ENCODE results near the gene ASXL1.

GRCh38 chr20:32442630-32443373, 84.7 kb downstream of the ASXL1 start:
- TF ChIP-seq CTCF (IDR thresholded peaks at IDR 0.05) (no peak), RAD21 (IDR thresholded peaks at IDR 0.05; ENCODE audit: low read length) (no peak), RFX5 (IDR thresholded peaks at IDR 0.05; ENCODE audit: low read length) (no peak), FOSL2 (IDR thresholded peaks at IDR 0.05; ENCODE audit: borderline replicate concordance, low read depth) (no peak), POLR2AphosphoS5 (IDR thresholded peaks at IDR 0.05; ENCODE audit: low read depth, low read length) (no peak), YY1 (IDR thresholded peaks at IDR 0.05; ENCODE audit: low read depth) (no peak), JUND (IDR thresholded peaks at IDR 0.05) (no peak), MAX (IDR thresholded peaks at IDR 0.05; ENCODE audit: low read depth) (no peak), GABPA (IDR thresholded peaks at IDR 0.05; ENCODE audit: low read depth) (no peak), EZH2phosphoT487 (IDR thresholded peaks at IDR 0.05; ENCODE audit: borderline replicate concordance, low read depth) (no peak), EP300 (IDR thresholded peaks at IDR 0.05; ENCODE audit: borderline replicate concordance in 1 of 2, low read depth in 1 of 2, low read length in 1 of 2) (no peak), ZBTB33 (IDR thresholded peaks at IDR 0.05; ENCODE audit: borderline replicate concordance, low read depth) (no peak)
- TF ChIP-seq, protein P1, sequence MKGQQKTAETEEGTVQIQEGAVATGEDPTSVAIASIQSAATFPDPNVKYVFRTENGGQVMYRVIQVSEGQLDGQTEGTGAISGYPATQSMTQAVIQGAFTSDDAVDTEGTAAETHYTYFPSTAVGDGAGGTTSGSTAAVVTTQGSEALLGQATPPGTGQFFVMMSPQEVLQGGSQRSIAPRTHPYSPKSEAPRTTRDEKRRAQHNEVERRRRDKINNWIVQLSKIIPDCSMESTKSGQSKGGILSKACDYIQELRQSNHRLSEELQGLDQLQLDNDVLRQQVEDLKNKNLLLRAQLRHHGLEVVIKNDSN (IDR thresholded peaks at IDR 0.05; ENCODE audit: borderline replicate concordance, low read depth) = no peak
- TF ChIP-seq, protein P2, sequence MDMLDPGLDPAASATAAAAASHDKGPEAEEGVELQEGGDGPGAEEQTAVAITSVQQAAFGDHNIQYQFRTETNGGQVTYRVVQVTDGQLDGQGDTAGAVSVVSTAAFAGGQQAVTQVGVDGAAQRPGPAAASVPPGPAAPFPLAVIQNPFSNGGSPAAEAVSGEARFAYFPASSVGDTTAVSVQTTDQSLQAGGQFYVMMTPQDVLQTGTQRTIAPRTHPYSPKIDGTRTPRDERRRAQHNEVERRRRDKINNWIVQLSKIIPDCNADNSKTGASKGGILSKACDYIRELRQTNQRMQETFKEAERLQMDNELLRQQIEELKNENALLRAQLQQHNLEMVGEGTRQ (IDR thresholded peaks at IDR 0.05; ENCODE audit: borderline replicate concordance, low read depth, low read length) = no peak
